GM20000 (cell line): ENCODE data around the gene LRRC42.

Experiments used
- DNase-seq: peaks from one replicate; pipeline ENCODE4 v3.0.0; 2012; ENCODE audit warnings: low spot score
- CTCF ChIP-seq: IDR thresholded peaks from 2 replicates; pipeline ENCODE4 v1.5.1; 2012; ENCODE audit warnings: mild to moderate bottlenecking, control low read depth; ENCODE audit errors: extremely low read depth, missing control alignments

The LRRC42 gene

GRCh38 chr1:53971718-53972117, 25.6 kb downstream of the LRRC42 start:
- no peak for DNase-seq
- TF ChIP-seq CTCF: no peak

GRCh38 chr1:53975861-53976260, 29.7 kb downstream of the LRRC42 start:
- no peak for TF ChIP-seq CTCF

GRCh38 chr1:53979712-53980450, 33.7 kb downstream of the LRRC42 start:
- no peak for DNase-seq
- no peak for TF ChIP-seq CTCF

More at GRCh38 chr1:53975861-53976260, 29.7 kb downstream of the LRRC42 start:
- no peak for DNase-seq

- no peak for TF ChIP-seq CTCF
Measured at GRCh38 chr1:53981220-53981619, 35.1 kb downstream of the LRRC42 start.

GRCh38 chr1:53982034-53982762, 36.0 kb downstream of the LRRC42 start:
- no peak for TF ChIP-seq CTCF
- no peak for DNase-seq

More at GRCh38 chr1:53981220-53981619, 35.1 kb downstream of the LRRC42 start:
- DNase-seq: no peak

- TF ChIP-seq CTCF: no peak
- no peak for DNase-seq
Measured at GRCh38 chr1:53982763-53983104, 36.6 kb downstream of the LRRC42 start.

- TF ChIP-seq CTCF: no peak
Measured at GRCh38 chr1:53984726-53985125, 38.6 kb downstream of the LRRC42 start.

More at GRCh38 chr1:53984726-53985125, 38.6 kb downstream of the LRRC42 start:
- no peak for DNase-seq
